IPS-NIHi11 (cell line): ENCODE results near the gene FOXRED2.

ENCODE experiments used
- DNase-seq: peaks from one replicate; pipeline ENCODE4 v3.0.0; 2012; ENCODE audit warnings: mixed read lengths, low spot score

Gene FOXRED2

GRCh38 chr22:36449596-36450175 lies 57.2 kb downstream of the FOXRED2 start:
- DNase-seq = no peak

- no peak for DNase-seq
These were observed 59.2 kb downstream of the FOXRED2 start for GRCh38 chr22:36447632-36448031.

GRCh38 chr22:36445158-36445668 lies 61.6 kb downstream of the FOXRED2 start:
- no peak for DNase-seq

GRCh38 chr22:36443198-36443770 lies 63.6 kb downstream of the FOXRED2 start:
- no peak for DNase-seq

GRCh38 chr22:36442506-36443197 lies 64.2 kb downstream of the FOXRED2 start:
- DNase-seq = no peak

GRCh38 chr22:36440429-36441002 lies 66.3 kb downstream of the FOXRED2 start:
- no peak for DNase-seq

GRCh38 chr22:36439481-36440271 lies 67.2 kb downstream of the FOXRED2 start:
- DNase-seq = no peak
